GM23248 (cell line): Measurements from ENCODE around the gene CEP131. TPM values are rescaled to one million over a fixed set of nuclear protein-coding genes. Genes with fewer than 3 reads are reported as not detected.

Experiments used
- DNase-seq: peaks from one replicate; pipeline ENCODE4 v3.0.0-alpha.2; 2015
- H2AFZ ChIP-seq: fragments of 200-600 bp; sonication (generic); 2 replicates; pipeline ENCODE4 v1.6.1; 2016; ENCODE audit warnings: antibody characterized with exemption
- H3F3A ChIP-seq: fragments of 200-600 bp; sonication (generic); 2 replicates; pipeline ENCODE4 v1.6.1; 2016; ENCODE audit warnings: mild to moderate bottlenecking, antibody characterized with exemption, mixed run types; ENCODE audit not compliant: insufficient read depth
- H3K27ac ChIP-seq: fragments of 200-600 bp; sonication (generic); 2 replicates; pipeline ENCODE4 v1.5.1; 2016; ENCODE audit warnings: mild to moderate bottlenecking
- H3K27me3 ChIP-seq: fragments of 200-600 bp; sonication (generic); replicated peaks from 2 replicates; pipeline ENCODE4 v1.6.1; 2016; ENCODE audit warnings: mild to moderate bottlenecking; ENCODE audit not compliant: insufficient read depth
- H3K36me3 ChIP-seq: fragments of 200-600 bp; sonication (generic); 2 replicates; pipeline ENCODE4 v1.6.1; 2016; ENCODE audit warnings: low read depth, mild to moderate bottlenecking
- H3K4me1 ChIP-seq: fragments of 200-600 bp; sonication (generic); 2 replicates; pipeline ENCODE4 v1.6.1; 2016; ENCODE audit warnings: mild to moderate bottlenecking; ENCODE audit not compliant: insufficient read depth
- H3K4me2 ChIP-seq: fragments of 200-600 bp; sonication (generic); one replicate; pipeline ENCODE4 v1.6.1; 2016; ENCODE audit warnings: mild to moderate bottlenecking; ENCODE audit not compliant: unreplicated experiment
- H3K4me3 ChIP-seq: fragments of 200-600 bp; sonication (generic); 2 replicates; pipeline ENCODE4 v1.5.1; 2016; ENCODE audit warnings: mild to moderate bottlenecking
- H3K79me2 ChIP-seq: fragments of 200-600 bp; sonication (generic); 2 replicates; pipeline ENCODE4 v1.6.1; 2016; ENCODE audit warnings: mild to moderate bottlenecking; ENCODE audit not compliant: insufficient read depth
- H3K9ac ChIP-seq: fragments of 200-600 bp; sonication (generic); 2 replicates; pipeline ENCODE4 v1.6.1; 2016; ENCODE audit warnings: mild to moderate bottlenecking
- H3K9me2 ChIP-seq: fragments of 200-600 bp; sonication (generic); 2 replicates; pipeline ENCODE4 v1.6.1; 2016; ENCODE audit warnings: mixed run types, mild to moderate bottlenecking, moderate library complexity; ENCODE audit not compliant: insufficient read depth
- H3K9me3 ChIP-seq: fragments of 200-600 bp; sonication (generic); one replicate; pipeline ENCODE4 v1.6.1; 2017; ENCODE audit warnings: low read depth
- H4K20me1 ChIP-seq: fragments of 200-600 bp; sonication (generic); 2 replicates; pipeline ENCODE4 v1.6.0; 2016; ENCODE audit not compliant: insufficient read depth
- EZH2 ChIP-seq: fragments of 200-600 bp; sonication (generic); IDR thresholded peaks from 2 replicates; pipeline ENCODE4 v1.6.1; 2018; ENCODE audit warnings: antibody characterized with exemption, mild to moderate bottlenecking; ENCODE audit not compliant: insufficient read depth, poor library complexity, severe bottlenecking
- EZH2phosphoT487 ChIP-seq: fragments of 200-600 bp; sonication (generic); IDR thresholded peaks from 2 replicates; pipeline ENCODE4 v1.6.1; 2018; ENCODE audit warnings: antibody characterized with exemption, moderate library complexity, mild to moderate bottlenecking, low read depth; ENCODE audit not compliant: insufficient read depth
- WGBS, 2 experiments: methylation state at CpG; one replicate each; pipeline ENCODE4 v1.1.6; 2015 to 2017; ENCODE audit warnings: low lambda C conversion rate in 2 of 2, low coverage in 1 of 2; ENCODE audit errors: missing lambda C conversion rate in 2 of 2; 5-methylcytosine and 5-hydroxymethylcytosine counted together
- in situ Hi-C: fragments of 300-500 bp; cut with MboI; formaldehyde crosslinking; loops from 2 replicates; pipeline ENCODE4 v1.15.0; 2020
- polyA plus RNA-seq: library from polyadenylated mRNA; unstranded; fragments of >200 nt; fragmentation: Nextera tagmentation; extraction: Ambion mirVana; gene quantifications from 2 replicates; pipeline ENCODE4 v1.2.1, GENCODE V29; 2016
- total RNA-seq: library from RNA; depleted of rRNA; stranded (reverse); fragments of >200 nt; shearing (Covaris generic); gene quantifications from 2 replicates; pipeline ENCODE4 v1.2.3, GENCODE V29; 2014

CEP131 gene
- total and polyA plus RNA-seq, 2 experiments from 2014 or later: 5.6 to 8.0 TPM

DNA sequence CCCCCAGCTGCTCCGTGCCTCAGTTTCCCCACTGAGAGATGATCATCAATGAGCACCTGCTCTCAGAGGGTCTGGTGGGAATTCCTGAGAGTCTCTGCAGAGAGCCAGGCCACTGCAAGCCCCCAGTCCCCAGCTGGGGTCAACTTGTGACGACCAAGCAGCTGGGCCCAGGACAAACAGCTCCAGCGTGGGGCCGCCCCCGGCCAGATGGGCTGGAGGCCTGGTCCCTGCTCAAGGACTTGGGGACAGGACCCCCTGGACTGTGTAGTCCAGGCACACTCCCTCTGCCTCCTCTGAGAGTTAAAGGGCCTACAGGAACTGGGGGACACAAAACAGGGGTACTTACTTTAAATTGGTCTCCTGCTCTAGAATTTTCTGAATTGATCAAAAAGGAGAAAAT lies 40.2 kb downstream of the CEP131 start:
- Histone ChIP-seq H4K20me1 (no peaks in the 10 kb centered on the region), H3K9me3 (no peaks in the 10 kb centered on the region), H3K27me3 (no peaks in the 10 kb centered on the region), H3K79me2 (no peaks in the 10 kb centered on the region), H3K4me2 (no peak overlapping the region), H3F3A (no peaks in the 10 kb centered on the region), H3K36me3 (no peaks in the 10 kb centered on the region), H3K9me2 (no peaks in the 10 kb centered on the region), H3K9ac (no peak overlapping the region), H3K27ac (no peak overlapping the region), H3K4me3 (no peak overlapping the region), H2AFZ (no peak overlapping the region), H3K4me1 (no peaks in the 10 kb centered on the region)
- TF ChIP-seq EZH2 (no peak), EZH2phosphoT487 (no peak)
- in situ Hi-C loops: no loop called here
- 70 to 71% methylated on average over 5 of the region's 5 CpGs for WGBS, 2 experiments
- no peak for DNase-seq

DNA sequence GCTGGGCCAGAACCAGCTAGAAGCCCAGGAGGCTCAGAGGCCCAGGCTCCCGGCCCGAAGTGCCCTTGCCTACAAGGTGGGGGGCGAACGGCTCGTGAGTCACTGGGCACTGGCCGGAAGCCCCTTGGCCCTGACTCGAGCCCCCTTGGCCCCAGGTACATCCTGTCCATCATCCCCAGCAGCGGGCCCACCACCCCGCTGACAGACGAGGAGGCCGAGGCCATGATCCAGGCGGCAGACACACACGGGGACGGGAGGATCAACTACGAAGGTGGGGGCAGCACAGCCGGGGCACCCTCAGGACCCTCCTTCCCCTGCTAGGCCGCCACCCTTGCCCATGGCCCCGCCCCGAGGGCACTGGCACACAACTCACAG lies 41.0 kb downstream of the CEP131 start:
- Histone ChIP-seq H3K9me2 (no peaks in the 10 kb centered on the region), H3K4me3 (no peak overlapping the region), H3K27ac (no peak overlapping the region), H2AFZ (no peak overlapping the region), H3K4me2 (no peak overlapping the region), H3K27me3 (no peaks in the 10 kb centered on the region), H3K36me3 (no peaks in the 10 kb centered on the region), H3K4me1 (no peaks in the 10 kb centered on the region), H3K79me2 (no peaks in the 10 kb centered on the region), H3K9ac (no peak overlapping the region), H3K9me3 (no peaks in the 10 kb centered on the region), H4K20me1 (no peaks in the 10 kb centered on the region), H3F3A (no peaks in the 10 kb centered on the region)
- 80 to 88% methylated on average over 19 of the region's 19 CpGs for WGBS, 2 experiments
- in situ Hi-C loops: no loop called here
- DNase-seq: no peak
- TF ChIP-seq EZH2 (no peak), EZH2phosphoT487 (no peak)

- H3K27me3 ChIP-seq: no peaks in the 10 kb centered on the region
- DNase-seq: no peak
- no peaks in the 10 kb centered on the region for H3K36me3 ChIP-seq
- no peaks in the 10 kb centered on the region for H3K9me2 ChIP-seq
- no peak overlapping the region for H3K4me3 ChIP-seq
- no peaks in the 10 kb centered on the region for H3K4me1 ChIP-seq
- no peak overlapping the region for H3K9ac ChIP-seq
- no peaks in the 10 kb centered on the region for H4K20me1 ChIP-seq
- no peaks in the 10 kb centered on the region for H3F3A ChIP-seq
- H2AFZ ChIP-seq: no peak overlapping the region
- TF ChIP-seq EZH2phosphoT487: no peak
- TF ChIP-seq EZH2: no peak
- H3K4me2 ChIP-seq: no peak overlapping the region
- in situ Hi-C loops: no loop called here
- no peaks in the 10 kb centered on the region for H3K9me3 ChIP-seq
- 80 to 88% methylated on average over 34 to 49 of the region's 49 CpGs for WGBS, 2 experiments
- no peak overlapping the region for H3K27ac ChIP-seq
- no peaks in the 10 kb centered on the region for H3K79me2 ChIP-seq
These were observed 41.6 kb downstream of the CEP131 start for GRCh38 chr17:81180836-81181810.

GRCh38 chr17:81179861-81180260 lies 42.9 kb downstream of the CEP131 start:
- TF ChIP-seq EZH2phosphoT487: no peak
- no peak for TF ChIP-seq EZH2
- no peaks in the 10 kb centered on the region for H3K79me2 ChIP-seq
- WGBS, 2 experiments: 66 to 68% methylated on average over 12 of the region's 12 CpGs

More at GRCh38 chr17:81179861-81180260, 42.9 kb downstream of the CEP131 start:
- Histone ChIP-seq H3K27ac (no peak overlapping the region), H3K9me3 (no peaks in the 10 kb centered on the region), H3K4me3 (no peak overlapping the region), H3K9me2 (no peaks in the 10 kb centered on the region), H4K20me1 (no peaks in the 10 kb centered on the region), H3K36me3 (no peaks in the 10 kb centered on the region), H3K9ac (no peak overlapping the region), H3K27me3 (no peaks in the 10 kb centered on the region), H3K4me2 (no peak overlapping the region), H3F3A (no peaks in the 10 kb centered on the region), H3K4me1 (no peaks in the 10 kb centered on the region), H2AFZ (no peak overlapping the region)
- no peak for DNase-seq
- in situ Hi-C loops: no loop called here
